ENCODE results near the gene CYP2C18.

GRCh38 chr10:94738588-94738987, 55.1 kb downstream of the CYP2C18 start:
- no peak for TF ChIP-seq POLR2A (IDR thresholded peaks at IDR 0.05)
- TF ChIP-seq, protein P1, sequence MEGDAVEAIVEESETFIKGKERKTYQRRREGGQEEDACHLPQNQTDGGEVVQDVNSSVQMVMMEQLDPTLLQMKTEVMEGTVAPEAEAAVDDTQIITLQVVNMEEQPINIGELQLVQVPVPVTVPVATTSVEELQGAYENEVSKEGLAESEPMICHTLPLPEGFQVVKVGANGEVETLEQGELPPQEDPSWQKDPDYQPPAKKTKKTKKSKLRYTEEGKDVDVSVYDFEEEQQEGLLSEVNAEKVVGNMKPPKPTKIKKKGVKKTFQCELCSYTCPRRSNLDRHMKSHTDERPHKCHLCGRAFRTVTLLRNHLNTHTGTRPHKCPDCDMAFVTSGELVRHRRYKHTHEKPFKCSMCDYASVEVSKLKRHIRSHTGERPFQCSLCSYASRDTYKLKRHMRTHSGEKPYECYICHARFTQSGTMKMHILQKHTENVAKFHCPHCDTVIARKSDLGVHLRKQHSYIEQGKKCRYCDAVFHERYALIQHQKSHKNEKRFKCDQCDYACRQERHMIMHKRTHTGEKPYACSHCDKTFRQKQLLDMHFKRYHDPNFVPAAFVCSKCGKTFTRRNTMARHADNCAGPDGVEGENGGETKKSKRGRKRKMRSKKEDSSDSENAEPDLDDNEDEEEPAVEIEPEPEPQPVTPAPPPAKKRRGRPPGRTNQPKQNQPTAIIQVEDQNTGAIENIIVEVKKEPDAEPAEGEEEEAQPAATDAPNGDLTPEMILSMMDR (IDR thresholded peaks at IDR 0.05), result no peak
